WI38 (cell line): Measurements from ENCODE around the gene BHLHE40.

Experiments
- H3K4me3 ChIP-seq: 2 replicates; pipeline ENCODE4 v1.5.1; 2011; ENCODE audit warnings: low read depth, mild to moderate bottlenecking, control low read depth, low read length
- TF ChIP-seq, protein P1 (sequence below): IDR thresholded peaks from 2 replicates; pipeline ENCODE4 v1.5.1; 2012; ENCODE audit warnings: low read depth, mild to moderate bottlenecking, control low read depth, low read length

Gene BHLHE40

DNA sequence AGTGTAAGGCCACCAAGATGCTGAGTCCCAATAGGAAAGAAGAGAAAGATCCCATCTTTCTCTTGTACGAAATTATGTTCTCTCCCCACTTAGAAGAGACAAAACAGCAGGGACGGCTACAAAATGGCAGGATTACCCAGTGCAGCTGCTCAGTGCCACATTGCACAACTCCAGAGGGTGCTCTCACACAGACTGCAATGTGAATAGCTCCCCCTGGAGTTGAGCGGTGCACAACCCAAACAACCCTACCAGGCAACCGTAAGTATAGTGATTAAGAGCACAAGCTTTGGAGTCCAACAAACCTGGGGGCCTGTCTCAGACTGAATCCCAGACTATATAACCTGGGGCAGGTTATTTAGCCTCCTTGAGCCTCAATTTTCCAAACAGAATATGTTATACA is 3.1 kb upstream of the BHLHE40 start:
- TF ChIP-seq, protein P1, sequence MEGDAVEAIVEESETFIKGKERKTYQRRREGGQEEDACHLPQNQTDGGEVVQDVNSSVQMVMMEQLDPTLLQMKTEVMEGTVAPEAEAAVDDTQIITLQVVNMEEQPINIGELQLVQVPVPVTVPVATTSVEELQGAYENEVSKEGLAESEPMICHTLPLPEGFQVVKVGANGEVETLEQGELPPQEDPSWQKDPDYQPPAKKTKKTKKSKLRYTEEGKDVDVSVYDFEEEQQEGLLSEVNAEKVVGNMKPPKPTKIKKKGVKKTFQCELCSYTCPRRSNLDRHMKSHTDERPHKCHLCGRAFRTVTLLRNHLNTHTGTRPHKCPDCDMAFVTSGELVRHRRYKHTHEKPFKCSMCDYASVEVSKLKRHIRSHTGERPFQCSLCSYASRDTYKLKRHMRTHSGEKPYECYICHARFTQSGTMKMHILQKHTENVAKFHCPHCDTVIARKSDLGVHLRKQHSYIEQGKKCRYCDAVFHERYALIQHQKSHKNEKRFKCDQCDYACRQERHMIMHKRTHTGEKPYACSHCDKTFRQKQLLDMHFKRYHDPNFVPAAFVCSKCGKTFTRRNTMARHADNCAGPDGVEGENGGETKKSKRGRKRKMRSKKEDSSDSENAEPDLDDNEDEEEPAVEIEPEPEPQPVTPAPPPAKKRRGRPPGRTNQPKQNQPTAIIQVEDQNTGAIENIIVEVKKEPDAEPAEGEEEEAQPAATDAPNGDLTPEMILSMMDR = 0 out of 2 replicates have a peak, but pooled peaks have one; percentile 7
- no peak overlapping the region for H3K4me3 ChIP-seq

DNA sequence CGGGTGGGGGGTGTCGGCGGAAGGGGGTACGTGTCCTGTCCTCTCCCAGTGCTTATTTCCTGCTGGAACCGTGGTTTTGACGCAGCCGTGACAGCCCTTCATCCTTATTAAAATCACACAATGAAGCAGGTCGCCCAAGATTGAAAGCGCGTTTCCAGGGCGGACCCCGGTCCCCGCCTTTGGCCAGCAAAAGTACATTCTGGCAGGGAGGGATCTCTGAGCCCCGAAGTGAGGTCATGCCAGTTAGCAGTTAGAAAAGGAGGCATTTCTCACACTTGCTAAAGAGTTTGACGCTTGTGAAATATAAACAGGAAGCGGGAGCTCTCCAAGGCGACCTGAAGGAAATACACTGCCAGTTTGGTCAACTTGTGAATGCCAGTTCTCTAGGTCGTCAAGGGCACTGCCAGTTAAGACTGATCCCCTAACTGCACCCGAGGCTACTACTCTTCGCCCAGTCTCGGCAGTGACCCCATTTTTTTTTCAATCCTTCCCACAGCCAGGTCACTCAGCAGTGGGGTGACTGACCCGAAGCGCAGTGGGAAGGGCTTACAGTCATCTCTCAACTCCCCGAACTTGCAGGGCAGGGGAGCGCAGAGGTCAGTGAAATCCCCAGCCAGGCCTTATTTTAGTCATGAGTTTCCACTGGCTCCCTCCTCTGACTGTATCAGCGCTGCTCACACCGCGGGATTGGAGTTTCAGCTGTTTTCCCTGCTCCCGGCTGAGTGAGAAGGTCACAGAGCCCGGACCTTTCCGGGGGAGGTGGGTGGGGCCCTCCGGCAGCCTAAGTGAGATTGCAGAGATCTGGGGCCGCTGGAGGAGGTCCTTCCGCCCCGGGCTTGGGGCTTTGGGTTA is 2.0 kb upstream of the BHLHE40 start:
- peak overlapping the region; percentile 70 for H3K4me3 ChIP-seq
- TF ChIP-seq, protein P1 = no peak

DNA sequence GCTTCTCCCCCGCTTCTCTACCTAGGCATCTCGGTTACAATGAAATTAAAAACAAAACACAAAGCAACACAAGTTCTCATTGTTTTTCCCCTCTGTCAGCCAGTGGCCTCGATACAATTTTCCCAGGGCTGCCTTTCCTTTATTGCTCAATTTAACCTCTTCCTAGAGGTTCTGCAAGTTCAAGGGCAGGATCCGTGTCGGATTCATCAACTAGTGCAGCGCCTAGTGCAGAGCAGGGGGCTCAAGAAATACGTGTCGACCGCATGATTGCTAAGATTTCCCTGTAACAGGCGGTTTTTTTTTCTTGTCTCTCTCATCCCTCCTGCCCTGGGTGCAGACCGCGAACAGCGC is 1.4 kb upstream of the BHLHE40 start:
- TF ChIP-seq, protein P1 = no peak

DNA sequence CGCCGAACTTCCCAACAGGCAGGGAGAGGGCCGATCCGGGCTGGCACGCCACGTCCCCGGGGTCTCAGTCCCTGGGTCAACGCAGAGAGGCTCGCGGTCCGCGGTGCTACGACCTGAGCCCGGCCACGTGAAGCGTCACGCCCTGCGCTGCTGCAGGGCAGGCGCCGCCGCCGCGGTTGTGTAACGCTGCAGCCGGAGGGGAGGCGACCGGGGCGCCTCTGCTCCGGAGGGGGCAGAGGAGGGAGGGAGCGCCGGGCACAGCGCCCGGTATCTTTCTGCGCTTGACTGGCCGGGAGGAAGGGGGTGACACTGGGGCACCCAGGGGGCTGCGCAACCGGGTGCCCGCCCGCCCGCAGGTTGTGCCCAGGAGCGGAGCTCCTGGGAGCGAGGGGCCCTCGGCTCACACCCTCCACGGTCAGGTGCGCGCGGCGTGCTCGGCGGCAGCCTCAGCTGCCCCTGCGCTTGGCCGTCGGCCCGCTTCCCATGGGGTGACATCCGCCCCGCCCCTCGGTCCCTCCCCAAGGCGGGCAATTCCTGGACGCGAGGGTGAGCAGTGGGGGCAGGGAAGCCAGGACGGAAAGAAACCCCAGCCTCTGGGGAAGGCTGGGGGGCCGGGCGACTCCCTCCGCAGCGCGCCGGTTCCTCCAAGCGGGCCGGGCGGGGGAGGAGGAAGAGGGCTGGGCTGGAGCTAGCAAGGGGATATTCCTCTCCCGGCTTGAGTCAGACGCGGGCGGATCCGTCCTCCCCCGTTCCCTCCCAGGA is 852 bp upstream of the BHLHE40 start:
- peak overlapping the region; percentile 70 for H3K4me3 ChIP-seq
- TF ChIP-seq, protein P1 = no peak

More for the DNA sequence above, 1.4 kb upstream of the BHLHE40 start:
- H3K4me3 ChIP-seq = peak overlapping the region; percentile 70

DNA sequence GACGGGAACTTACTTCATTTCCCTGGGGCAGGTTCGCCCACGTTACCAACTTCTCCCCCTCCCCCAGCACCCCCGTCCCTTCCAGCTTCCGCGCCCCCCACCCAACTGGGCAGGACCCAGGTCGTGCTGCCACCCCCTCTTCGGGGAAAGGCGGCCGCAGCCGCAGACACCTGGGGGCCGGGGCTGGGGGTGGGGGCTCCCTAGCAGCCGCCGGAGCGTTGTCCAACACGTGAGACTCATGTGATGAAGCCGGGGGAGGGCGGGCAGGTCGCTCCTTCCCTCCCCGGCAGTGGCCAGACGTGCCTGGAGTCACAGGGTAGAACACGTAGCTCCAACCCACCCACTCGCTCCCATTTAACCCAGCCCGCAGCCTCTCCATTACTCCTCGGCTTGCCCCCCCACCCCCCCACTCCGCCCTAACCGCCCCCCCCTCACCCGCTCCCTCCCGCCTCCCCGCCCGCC is 240 bp upstream of the BHLHE40 start:
- H3K4me3 ChIP-seq = peak overlapping the region; percentile 70
- TF ChIP-seq, protein P1 = no peak

DNA sequence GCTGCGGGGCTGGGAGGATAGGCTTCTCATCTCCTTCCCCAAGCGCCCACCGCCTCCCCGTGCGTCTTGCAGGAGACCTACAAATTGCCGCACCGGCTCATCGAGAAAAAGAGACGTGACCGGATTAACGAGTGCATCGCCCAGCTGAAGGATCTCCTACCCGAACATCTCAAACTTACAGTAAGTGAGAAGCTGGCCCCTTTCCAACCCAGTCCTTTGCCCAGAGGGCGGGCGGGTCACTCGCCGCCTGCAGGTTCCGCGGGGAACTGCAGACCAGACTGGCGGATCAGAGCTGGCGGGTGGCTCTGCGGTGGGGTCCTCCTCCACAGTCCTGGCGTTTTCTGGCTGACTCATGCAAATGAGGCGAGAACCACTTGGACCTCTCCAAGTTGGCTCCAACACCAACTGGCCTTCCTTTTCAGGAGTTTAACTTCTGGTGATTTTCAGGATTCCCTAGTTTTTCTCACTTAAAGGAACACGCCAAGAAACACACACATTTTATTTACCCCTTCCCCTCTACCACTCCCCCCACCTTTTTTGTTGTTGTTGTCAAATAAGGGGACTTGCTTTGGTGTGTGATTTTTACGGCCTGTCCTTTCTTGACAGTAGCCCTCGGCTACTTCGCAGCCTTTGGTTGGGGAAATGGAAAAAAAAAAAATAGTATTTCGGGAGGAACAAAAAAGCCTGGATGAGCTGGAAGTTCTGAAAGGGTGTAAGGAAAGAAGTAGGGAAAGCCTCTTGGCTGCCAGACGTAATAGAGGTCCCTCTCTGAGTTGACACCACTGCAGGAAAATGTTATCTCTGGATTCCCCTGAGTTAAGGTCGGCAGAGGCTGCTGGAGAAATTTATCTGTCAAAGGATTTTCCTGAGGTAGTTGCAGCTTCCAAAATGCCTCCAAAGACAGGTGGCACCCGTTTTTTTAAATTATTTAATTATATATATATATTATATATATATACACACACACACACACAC is 1.3 kb downstream of the BHLHE40 start:
- TF ChIP-seq, protein P1 = peak; percentile 99
- peak overlapping the region; percentile 70 for H3K4me3 ChIP-seq
